Peyer's patch (tissue), 4 donors: ENCODE data around the gene MT1M.

Experiments used
- CTCF ChIP-seq, 6 experiments: fragments of 450-650 bp in 4 of 6; fragments of 200-600 bp in 2 of 6; sonication (generic) in 1 of 6; IDR thresholded peaks; one replicate each; pipeline ENCODE4 v1.5.1; 2017 to 2019; ENCODE audit warnings: antibody characterized with exemption in 6 of 6, mild to moderate bottlenecking in 3 of 6, moderate library complexity in 1 of 6
- POLR2A ChIP-seq, 2 donors: fragments of 450-650 bp; IDR thresholded peaks; one replicate each; pipeline ENCODE4 v1.5.1; 2017; ENCODE audit warnings: antibody characterized with exemption in 2 of 2, mild to moderate bottlenecking in 2 of 2, moderate library complexity in 2 of 2

DNA sequence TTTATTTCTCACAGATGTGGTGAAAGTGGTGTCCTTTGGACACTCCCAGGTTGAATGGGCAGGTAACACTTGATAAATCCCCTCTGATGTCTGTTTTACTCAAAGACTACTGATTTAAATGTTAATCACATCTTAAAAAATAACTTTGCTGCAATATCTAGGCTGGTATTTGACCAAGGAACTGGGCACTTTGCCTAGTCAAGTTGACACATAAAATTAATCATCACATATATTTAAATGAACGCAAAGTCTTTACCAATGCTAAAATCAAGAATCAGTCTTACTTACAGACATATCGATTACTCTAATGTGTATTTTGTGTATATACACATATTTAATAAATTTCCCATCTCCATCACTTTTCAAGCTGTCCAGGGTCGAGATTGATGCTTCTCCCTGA is 17.1 kb upstream of the MT1M start:
- no peak for TF ChIP-seq POLR2A (IDR thresholded peaks at IDR 0.05)
- TF ChIP-seq CTCF (IDR thresholded peaks at IDR 0.05): no peak
